GM10248 (cell line): ENCODE results near the gene AIFM3.

Experiments
- CTCF ChIA-PET: fragments of 300-600 bp; sonication (Branson Sonifier 250); formaldehyde crosslinking; extraction: SDS; loops from one replicate; lab custom pipeline; 2021; ENCODE audit warnings: antibody characterized with exemption; lab: Yijun Ruan, JAX
- POLR2A ChIA-PET: fragments of 350-650 bp; sonication (Branson Sonifier 250); formaldehyde crosslinking; extraction: SDS; loops from one replicate; lab custom pipeline; 2020; ENCODE audit warnings: antibody characterized with exemption; lab: Yijun Ruan, JAX
- DNase-seq: peaks from one replicate; pipeline ENCODE4 v3.0.0; 2012; ENCODE audit errors: extremely low spot score
- TF ChIP-seq, protein P1 (sequence below): IDR thresholded peaks from 2 replicates; pipeline ENCODE4 v1.5.1; 2012; ENCODE audit warnings: mild to moderate bottlenecking, low read depth; ENCODE audit errors: extremely low read depth, missing control alignments, control extremely low read depth

Gene AIFM3

GRCh38 chr22:21028277-21029251 lies 61.5 kb downstream of the AIFM3 start:
- ChIA-PET POLR2A (no interaction called here), CTCF (interaction anchor here (0.8 kb wide), 1 partner anchor 8 kb away, joined by 3 read pairs; no protein-coding TSS in a partner anchor)
- DNase-seq, result no peak
- TF ChIP-seq, protein P1, sequence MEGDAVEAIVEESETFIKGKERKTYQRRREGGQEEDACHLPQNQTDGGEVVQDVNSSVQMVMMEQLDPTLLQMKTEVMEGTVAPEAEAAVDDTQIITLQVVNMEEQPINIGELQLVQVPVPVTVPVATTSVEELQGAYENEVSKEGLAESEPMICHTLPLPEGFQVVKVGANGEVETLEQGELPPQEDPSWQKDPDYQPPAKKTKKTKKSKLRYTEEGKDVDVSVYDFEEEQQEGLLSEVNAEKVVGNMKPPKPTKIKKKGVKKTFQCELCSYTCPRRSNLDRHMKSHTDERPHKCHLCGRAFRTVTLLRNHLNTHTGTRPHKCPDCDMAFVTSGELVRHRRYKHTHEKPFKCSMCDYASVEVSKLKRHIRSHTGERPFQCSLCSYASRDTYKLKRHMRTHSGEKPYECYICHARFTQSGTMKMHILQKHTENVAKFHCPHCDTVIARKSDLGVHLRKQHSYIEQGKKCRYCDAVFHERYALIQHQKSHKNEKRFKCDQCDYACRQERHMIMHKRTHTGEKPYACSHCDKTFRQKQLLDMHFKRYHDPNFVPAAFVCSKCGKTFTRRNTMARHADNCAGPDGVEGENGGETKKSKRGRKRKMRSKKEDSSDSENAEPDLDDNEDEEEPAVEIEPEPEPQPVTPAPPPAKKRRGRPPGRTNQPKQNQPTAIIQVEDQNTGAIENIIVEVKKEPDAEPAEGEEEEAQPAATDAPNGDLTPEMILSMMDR, result no peak

GRCh38 chr22:21029486-21030025 lies 62.5 kb downstream of the AIFM3 start:
- TF ChIP-seq, protein P1, result no peak
- ChIA-PET CTCF (interaction anchor here (1.4 kb wide), 1 partner anchor 8 kb away, joined by 3 read pairs; no protein-coding TSS in a partner anchor), POLR2A (no interaction called here)
- DNase-seq, result no peak

GRCh38 chr22:21030032-21030431 lies 63.0 kb downstream of the AIFM3 start:
- CTCF ChIA-PET, result interaction anchor here (1.4 kb wide), 1 partner anchor 9 kb away, joined by 3 read pairs; no protein-coding TSS in a partner anchor
- DNase-seq, result no peak
- POLR2A ChIA-PET, result no interaction called here
- TF ChIP-seq, protein P1, result no peak
